ENCODE results near the gene TLE3. TPM values are rescaled to one million over a fixed set of nuclear protein-coding genes. Genes with fewer than 3 reads are reported as not detected.
"Not testable (repeated sequence)": the region's sequence is repeated elsewhere in the genome, so short reads cannot be mapped to it uniquely, and the experiment has no call there.

TLE3 gene
- total and polyA plus RNA-seq, 11 donors: 4.8 to 49.6 (median 16.4) TPM

GRCh38 chr15:70113304-70113700, 15.6 kb upstream of the TLE3 start:
- no peak overlapping the region for H3K27ac ChIP-seq
- no peaks in the 10 kb centered on the region for H3K36me3 ChIP-seq
- TF ChIP-seq CTCF (IDR thresholded peaks at IDR 0.05) (no peak), POLR2A (IDR thresholded peaks at IDR 0.05) (no peak)
- no peaks in the 10 kb centered on the region for H3K9me3 ChIP-seq
- WGBS, 4 donors: 61 to 83% (median 65%) methylated on average over 7 of the region's 7 CpGs
- H3K4me3 ChIP-seq: no peak overlapping the region
- ATAC-seq: peak in 3 of 4 donors; percentile 19 to 56 (median 40)
- H3K27me3 ChIP-seq: no peaks in the 10 kb centered on the region
- peak; percentile 56 to 82 (median 66) for DNase-seq
- intact Hi-C loops (cut with DNase I): loop anchor here in 3 of 10 donors (5.0 to 10.0 kb wide), 3 partner anchors 59 to 351 kb away; no protein-coding TSS in a partner anchor
- peaks cover 0 to 39% (median 13%) of the 10 kb centered on the region in 12 donors for H3K4me1 ChIP-seq

DNA sequence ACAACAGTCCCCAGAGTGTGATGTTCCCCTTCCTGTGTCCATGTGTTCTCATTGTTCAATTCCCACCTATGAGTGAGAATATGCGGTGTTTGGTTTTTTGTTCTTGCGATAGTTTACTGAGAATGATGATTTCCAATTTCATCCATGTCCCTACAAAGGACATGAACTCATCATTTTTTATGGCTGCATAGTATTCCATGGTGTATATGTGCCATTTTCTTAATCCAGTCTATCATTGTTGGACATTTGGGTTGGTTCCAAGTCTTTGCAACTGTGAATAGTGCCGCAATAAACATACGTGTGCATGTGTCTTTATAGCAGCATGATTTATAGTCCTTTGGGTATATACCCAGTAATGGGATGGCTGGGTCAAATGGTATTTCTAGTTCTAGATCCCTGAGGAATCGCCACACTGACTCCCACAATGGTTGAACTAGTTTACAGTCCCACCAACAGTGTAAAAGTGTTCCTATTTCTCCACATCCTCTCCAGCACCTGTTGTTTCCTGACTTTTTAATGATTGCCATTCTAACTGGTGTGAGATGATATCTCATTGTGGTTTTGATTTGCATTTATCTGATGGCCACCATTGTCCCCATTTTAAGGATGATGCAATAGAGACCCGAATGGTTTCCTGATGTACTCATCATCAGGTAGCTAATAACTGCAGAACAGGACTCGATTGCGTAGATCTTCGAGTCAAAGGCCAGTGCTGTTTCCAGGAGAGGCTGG, 15.0 kb upstream of the TLE3 start:
- not testable (repeated sequence) for H3K27ac ChIP-seq, H3K4me3 ChIP-seq, H3K9me3 ChIP-seq, DNase-seq, H3K36me3 ChIP-seq, H3K27me3 ChIP-seq, ATAC-seq
- 77 to 92% (median 86%) methylated on average over 6 to 8 of the region's 9 CpGs for WGBS, 4 donors
- peaks cover 0 to 39% (median 13%) of the 10 kb centered on the region in 12 donors for H3K4me1 ChIP-seq
- intact Hi-C loops (cut with DNase I): loop anchor here in 3 of 10 donors (5.0 to 10.0 kb wide), 3 partner anchors 60 to 352 kb away; no protein-coding TSS in a partner anchor

GRCh38 chr15:70112074-70112395, 14.3 kb upstream of the TLE3 start:
- intact Hi-C loops (cut with DNase I): loop anchor here in 3 of 10 donors (5.0 to 10.0 kb wide), 3 partner anchors 60 to 353 kb away; no protein-coding TSS in a partner anchor
- peak in 1 of 4 donors; percentile 21 for ATAC-seq
- TF ChIP-seq POLR2A (IDR thresholded peaks at IDR 0.05): no peak
- no peak for TF ChIP-seq CTCF (IDR thresholded peaks at IDR 0.05)
- 24 to 35% (median 31%) methylated on average over 3 to 4 of the region's 4 CpGs for WGBS, 4 donors
- peak overlapping the region in 3 of 12 donors; percentile 38 to 42 (median 38) for H3K4me3 ChIP-seq
- H3K27me3 ChIP-seq: no peaks in the 10 kb centered on the region
- H3K9me3 ChIP-seq: no peaks in the 10 kb centered on the region
- no peak for DNase-seq
- H3K4me1 ChIP-seq: peaks cover 0 to 39% (median 13%) of the 10 kb centered on the region in 12 donors
- peak overlapping the region in 11 of 12 donors; percentile 80 to 93 (median 87) for H3K27ac ChIP-seq
- no peaks in the 10 kb centered on the region for H3K36me3 ChIP-seq

- Histone ChIP-seq H3K27me3 (no peaks in the 10 kb centered on the region), H3K4me3 (peak overlapping the region in 9 of 12 donors; percentile 17 to 42 (median 36)), H3K36me3 (no peaks in the 10 kb centered on the region), H3K27ac (peak overlapping the region; percentile 72 to 93 (median 87)), H3K4me1 (peaks cover 0 to 39% (median 13%) of the 10 kb centered on the region in 12 donors), H3K9me3 (no peaks in the 10 kb centered on the region)
- WGBS, 4 donors: 9 to 12% (median 12%) methylated on average over 8 of the region's 8 CpGs
- DNase-seq (peak; percentile 67 to 84 (median 81)), ATAC-seq (peak; percentile 92 to 97 (median 96))
- intact Hi-C loops (cut with DNase I): loop anchor here in 5 of 10 donors (1.0 to 10.0 kb wide), 4 partner anchors 10 to 353 kb away; no protein-coding TSS in a partner anchor
- TF ChIP-seq POLR2A (IDR thresholded peaks at IDR 0.05) (no peak), CTCF (IDR thresholded peaks at IDR 0.05) (no peak)
Measured at GRCh38 chr15:70111203-70112073, 13.7 kb upstream of the TLE3 start.
